ENCODE measurements around the gene CDC6.

GRCh38 chr17:40291281-40291664 is 3.6 kb downstream of the CDC6 start:
- TF ChIP-seq POLR2A (IDR thresholded peaks at IDR 0.05) (no peak), CTCF (IDR thresholded peaks at IDR 0.05) (no peak)
